ENCODE data around the gene THBS4.

THBS4 gene

GRCh38 chr5:80103371-80103770 lies 68.2 kb downstream of the THBS4 start:
- Histone ChIP-seq H3K27me3 (ENCODE audit: low read length) (no peaks in the 10 kb centered on the region), H3K4me3 (ENCODE audit: insufficient read depth, low read length, poor library complexity, severe bottlenecking) (no peak overlapping the region), H3K4me2 (ENCODE audit: low read depth, low read length, poor library complexity, severe bottlenecking) (no peak overlapping the region), H3K79me2 (ENCODE audit: insufficient read depth, low read length) (no peaks in the 10 kb centered on the region), H3K9ac (ENCODE audit: low read length) (no peak overlapping the region), H3K9me2 (replicated peaks; ENCODE audit: insufficient read depth, low read length) (no peaks in the 10 kb centered on the region), H3K27ac (ENCODE audit: low read depth, low read length) (no peak overlapping the region), H3F3A (ENCODE audit: insufficient read depth) (no peaks in the 10 kb centered on the region), H2AFZ (ENCODE audit: low read depth, low read length, severe bottlenecking) (no peak overlapping the region), H3K36me3 (ENCODE audit: low read length) (no peaks in the 10 kb centered on the region), H4K20me1 (ENCODE audit: low read depth, low read length) (no peaks in the 10 kb centered on the region), H3K9me3 (ENCODE audit: insufficient read depth, low read length) (no peaks in the 10 kb centered on the region)
- TF ChIP-seq CTCF (IDR thresholded peaks at IDR 0.05; ENCODE audit: insufficient read depth, low read length, poor library complexity, severe bottlenecking) (no peak), EZH2phosphoT487 (conservative IDR thresholded peaks at IDR 0.05; ENCODE audit: low read length) (no peak)

DNA sequence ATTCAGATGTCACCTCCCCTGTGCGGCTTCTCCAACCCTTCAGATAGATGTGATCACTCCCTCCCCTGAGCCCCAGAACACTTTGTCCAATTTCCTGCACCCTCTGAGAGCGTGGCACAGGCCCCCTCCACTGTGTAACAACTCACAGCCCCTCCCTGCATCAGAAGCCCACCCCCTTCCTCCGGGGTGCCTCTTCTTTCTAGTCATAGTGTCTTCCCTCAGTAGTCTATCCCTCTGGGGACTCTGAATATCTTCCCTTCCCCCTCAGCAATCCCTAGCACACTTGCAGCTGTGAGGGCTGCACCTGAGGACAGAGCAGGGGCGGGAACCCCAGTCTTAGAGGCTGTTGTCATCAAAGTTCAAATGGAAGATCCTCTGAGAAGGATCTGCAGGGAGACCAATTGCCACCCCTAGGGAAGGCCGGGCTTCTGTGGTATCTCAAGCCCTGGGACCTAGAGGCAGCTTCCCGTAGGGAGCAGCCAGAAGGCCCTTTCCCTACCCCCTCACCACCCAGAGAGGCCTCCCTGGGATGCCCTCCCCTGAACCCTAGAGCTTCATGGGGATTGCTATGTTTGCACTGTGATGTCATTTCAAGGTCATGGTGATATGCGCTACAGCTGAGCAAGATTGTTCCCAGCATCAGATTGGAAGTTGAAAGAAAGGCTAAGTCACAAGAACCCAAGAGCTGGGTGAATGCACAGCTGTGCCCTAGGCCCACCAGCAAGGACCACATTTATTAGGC lies 70.7 kb downstream of the THBS4 start:
- H2AFZ ChIP-seq (ENCODE audit: low read depth, low read length, severe bottlenecking): no peak overlapping the region
- H3K9me2 ChIP-seq (replicated peaks; ENCODE audit: insufficient read depth, low read length): no peaks in the 10 kb centered on the region
- TF ChIP-seq EZH2phosphoT487 (conservative IDR thresholded peaks at IDR 0.05; ENCODE audit: low read length) (no peak), CTCF (IDR thresholded peaks at IDR 0.05; ENCODE audit: insufficient read depth, low read length, poor library complexity, severe bottlenecking) (no peak)
- no peaks in the 10 kb centered on the region for H3F3A ChIP-seq (ENCODE audit: insufficient read depth)
- no peaks in the 10 kb centered on the region for H3K27me3 ChIP-seq (ENCODE audit: low read length)
- H3K36me3 ChIP-seq (ENCODE audit: low read length): no peaks in the 10 kb centered on the region
- H3K4me2 ChIP-seq (ENCODE audit: low read depth, low read length, poor library complexity, severe bottlenecking): no peak overlapping the region
- H3K4me3 ChIP-seq (ENCODE audit: insufficient read depth, low read length, poor library complexity, severe bottlenecking): no peak overlapping the region
- H4K20me1 ChIP-seq (ENCODE audit: low read depth, low read length): no peaks in the 10 kb centered on the region
- H3K9ac ChIP-seq (ENCODE audit: low read length): no peak overlapping the region
- H3K27ac ChIP-seq (ENCODE audit: low read depth, low read length): no peak overlapping the region
- no peaks in the 10 kb centered on the region for H3K9me3 ChIP-seq (ENCODE audit: insufficient read depth, low read length)
- H3K79me2 ChIP-seq (ENCODE audit: insufficient read depth, low read length): no peaks in the 10 kb centered on the region

DNA sequence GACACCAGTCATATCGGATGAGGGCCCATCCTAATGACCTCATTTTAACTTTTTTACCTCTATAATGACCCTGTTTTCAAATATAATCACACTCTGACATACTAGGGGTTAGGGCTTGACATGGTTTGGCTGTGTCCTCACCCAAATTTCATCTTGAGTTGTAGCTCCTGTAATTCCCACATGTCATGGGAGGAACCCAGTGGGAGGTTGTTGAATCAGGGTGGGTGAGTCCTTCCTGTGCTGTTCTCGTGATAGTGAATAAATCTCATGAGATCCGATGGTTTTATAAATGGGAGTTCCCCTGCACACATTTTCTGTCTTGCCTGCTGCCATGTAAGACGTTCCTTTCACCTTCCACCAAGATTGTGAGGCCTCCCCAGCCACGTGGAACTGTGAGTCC lies 71.8 kb downstream of the THBS4 start:
- no peak for TF ChIP-seq CTCF (IDR thresholded peaks at IDR 0.05; ENCODE audit: insufficient read depth, low read length, poor library complexity, severe bottlenecking)
- no peak for TF ChIP-seq EZH2phosphoT487 (conservative IDR thresholded peaks at IDR 0.05; ENCODE audit: low read length)
- H3K9me2 ChIP-seq (replicated peaks; ENCODE audit: insufficient read depth, low read length): no peaks in the 10 kb centered on the region
- no peaks in the 10 kb centered on the region for H3K9me3 ChIP-seq (ENCODE audit: insufficient read depth, low read length)
- no peak overlapping the region for H3K4me2 ChIP-seq (ENCODE audit: low read depth, low read length, poor library complexity, severe bottlenecking)
- H3K36me3 ChIP-seq (ENCODE audit: low read length): no peaks in the 10 kb centered on the region
- H3K27ac ChIP-seq (ENCODE audit: low read depth, low read length): no peak overlapping the region
- H3K79me2 ChIP-seq (ENCODE audit: insufficient read depth, low read length): no peaks in the 10 kb centered on the region
- H4K20me1 ChIP-seq (ENCODE audit: low read depth, low read length): no peaks in the 10 kb centered on the region
- no peak overlapping the region for H2AFZ ChIP-seq (ENCODE audit: low read depth, low read length, severe bottlenecking)
- H3K9ac ChIP-seq (ENCODE audit: low read length): no peak overlapping the region
- no peak overlapping the region for H3K4me3 ChIP-seq (ENCODE audit: insufficient read depth, low read length, poor library complexity, severe bottlenecking)
- H3F3A ChIP-seq (ENCODE audit: insufficient read depth): no peaks in the 10 kb centered on the region
- H3K27me3 ChIP-seq (ENCODE audit: low read length): no peaks in the 10 kb centered on the region
